Hematopoietic multipotent progenitor cell treated with erythropoietin and hydrocortisone succinate and interleukin-3 and kit ligand, for 6 days (in vitro differentiated cells): Measurements from ENCODE around the gene ASTN2.

Experiments used
- DNase-seq: peaks from one replicate; pipeline ENCODE4 v3.0.0-alpha.2; 2015

ASTN2 gene

DNA sequence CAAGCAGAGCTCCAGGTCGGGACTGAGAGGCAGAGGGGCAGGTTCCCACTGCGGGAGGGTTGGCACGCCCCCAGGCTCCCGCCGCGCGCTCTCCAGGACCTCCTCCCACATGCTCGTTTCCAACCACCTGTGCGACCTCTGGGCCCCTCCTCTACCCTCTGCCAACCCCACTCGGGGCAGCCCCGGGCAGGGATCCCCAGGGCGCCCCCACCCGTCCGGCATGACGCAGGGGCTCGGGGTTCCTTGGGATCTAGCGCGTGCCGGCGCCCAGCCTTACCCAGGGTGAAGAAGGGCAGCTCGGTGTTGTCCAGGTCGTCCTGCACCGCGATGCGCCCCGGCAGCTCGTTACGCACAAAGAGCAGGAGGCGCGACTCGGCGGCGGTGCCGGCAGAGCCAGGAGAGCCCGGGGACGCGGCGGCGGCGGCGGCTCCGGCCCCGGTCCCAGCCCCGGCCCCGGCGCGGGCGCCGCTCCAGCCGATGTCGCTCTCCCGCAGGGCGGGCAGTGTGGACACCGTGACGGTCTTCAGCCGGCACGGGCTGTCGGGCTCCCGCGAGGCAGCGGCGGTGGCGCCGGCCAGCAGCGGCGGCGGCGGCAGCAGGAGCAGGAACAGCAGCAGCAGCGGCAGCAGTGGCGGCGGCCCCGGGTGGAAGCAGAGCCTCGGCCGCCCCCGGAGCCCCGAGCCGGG is 494 bp downstream of the ASTN2 start:
- DNase-seq = peak; percentile 5

DNA sequence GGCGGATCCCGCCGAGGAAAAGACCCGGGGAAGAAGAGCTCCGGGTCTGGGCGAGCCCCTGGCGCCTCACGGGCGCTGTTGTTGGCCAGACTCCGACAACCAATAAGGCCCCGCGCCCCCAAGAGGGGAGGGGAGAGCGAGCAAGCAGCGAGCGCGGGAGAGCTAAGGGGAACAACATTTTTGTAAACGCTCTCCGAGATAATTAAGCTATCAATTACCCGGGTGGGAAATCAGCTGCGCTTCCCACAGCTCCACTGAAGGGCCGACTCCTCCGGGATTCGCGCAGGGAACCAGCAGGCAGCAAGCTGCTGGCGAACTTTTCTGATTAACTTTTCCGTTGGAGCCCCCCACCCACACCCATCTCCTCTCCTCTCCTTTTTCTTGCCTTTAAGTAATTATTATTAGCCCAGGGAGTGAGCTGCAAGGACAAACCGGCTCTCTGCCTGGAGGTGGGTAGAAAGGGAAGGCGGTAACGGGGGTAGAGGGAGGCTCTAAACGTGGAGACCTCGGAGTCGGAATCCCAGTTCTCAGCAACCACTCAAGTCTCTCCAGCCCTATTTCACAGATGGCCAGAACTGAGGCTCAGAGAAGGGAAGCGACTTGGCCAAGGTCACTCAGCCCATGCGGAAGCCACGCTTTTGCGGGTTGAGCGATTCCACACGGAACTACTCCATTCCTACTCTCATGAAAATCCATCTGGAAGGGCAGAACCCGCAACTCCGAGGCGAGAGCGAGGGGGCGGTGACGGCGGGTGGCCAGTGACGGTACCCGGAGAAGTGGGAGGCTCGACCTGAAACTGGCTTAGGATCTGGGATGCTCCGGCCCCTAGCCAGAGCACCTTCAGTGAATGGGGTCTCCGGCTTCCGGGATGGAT is 1.3 kb downstream of the ASTN2 start:
- DNase-seq = peak; percentile 7

DNA sequence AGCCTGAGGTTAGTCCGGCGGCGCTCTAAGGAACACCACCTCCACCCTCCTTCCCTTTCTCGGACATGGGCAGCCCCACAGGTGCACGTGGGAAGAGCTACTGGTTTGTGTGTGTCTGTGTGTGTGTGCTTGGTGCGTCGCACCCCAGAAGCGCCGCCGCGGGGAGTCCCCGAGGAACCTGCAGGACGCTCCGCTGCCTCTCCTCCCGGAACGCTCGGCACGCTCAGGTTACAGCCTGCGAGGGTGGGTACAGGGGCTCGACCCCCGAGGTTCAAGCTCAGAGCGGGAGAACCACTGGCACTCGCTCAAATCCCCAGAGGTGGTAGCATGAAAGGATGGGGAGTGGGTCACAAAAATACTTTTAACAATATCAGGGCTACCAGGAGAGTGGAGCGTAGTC is 2.0 kb downstream of the ASTN2 start:
- DNase-seq = no peak

DNA sequence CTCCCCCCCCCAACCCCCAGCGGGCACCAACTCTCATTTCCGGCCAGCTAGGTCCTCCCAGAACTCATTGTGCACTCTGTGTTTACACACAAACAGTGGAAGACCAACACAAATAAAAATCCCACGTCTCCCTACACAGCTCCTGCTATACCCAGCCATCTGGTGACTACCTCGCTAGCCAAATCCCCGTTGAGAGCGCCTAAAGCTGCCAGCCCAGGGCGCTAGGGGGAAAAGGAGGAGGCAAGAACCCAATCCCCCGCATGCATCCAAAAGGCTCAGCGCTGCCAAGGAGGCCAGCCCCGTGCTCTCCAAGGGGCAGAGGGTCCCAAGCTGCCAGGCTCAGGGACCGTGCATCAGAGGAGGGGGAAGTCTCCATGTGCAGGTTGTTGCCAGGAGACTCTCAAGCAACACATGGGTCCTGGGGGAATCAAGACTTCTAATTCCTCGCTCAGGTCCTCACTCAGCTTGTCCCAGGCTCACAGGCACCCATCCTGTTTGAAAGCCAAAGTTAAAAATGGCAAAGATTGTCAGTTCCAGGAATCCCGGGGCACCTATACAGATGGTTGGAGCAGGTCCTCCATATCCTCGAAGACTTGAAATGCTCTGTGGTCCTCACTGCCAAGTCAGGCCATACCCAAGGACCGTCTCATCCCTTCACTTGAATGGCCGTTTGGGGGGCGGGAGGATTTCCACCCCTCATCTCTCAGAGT is 2.7 kb downstream of the ASTN2 start:
- DNase-seq = no peak

DNA sequence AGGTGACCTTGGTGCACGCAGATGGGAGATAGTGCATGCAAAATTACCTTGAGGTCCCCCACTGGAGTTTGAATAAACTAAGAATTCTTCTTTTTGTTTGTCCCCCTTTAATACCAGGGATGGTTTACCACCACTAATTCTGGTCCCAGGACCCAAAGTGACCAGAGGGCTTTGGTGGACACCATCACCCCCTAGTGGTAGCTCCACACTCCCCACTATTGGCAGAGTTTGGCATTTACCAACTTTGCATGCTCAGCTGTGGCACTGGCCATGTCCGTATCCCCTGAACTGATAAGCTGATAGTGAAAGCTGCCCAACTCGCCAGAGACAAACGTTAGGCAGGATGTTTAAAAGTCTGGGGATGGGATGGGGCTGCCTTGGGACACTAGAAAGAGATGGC is 3.3 kb downstream of the ASTN2 start:
- peak; percentile 54 for DNase-seq

DNA sequence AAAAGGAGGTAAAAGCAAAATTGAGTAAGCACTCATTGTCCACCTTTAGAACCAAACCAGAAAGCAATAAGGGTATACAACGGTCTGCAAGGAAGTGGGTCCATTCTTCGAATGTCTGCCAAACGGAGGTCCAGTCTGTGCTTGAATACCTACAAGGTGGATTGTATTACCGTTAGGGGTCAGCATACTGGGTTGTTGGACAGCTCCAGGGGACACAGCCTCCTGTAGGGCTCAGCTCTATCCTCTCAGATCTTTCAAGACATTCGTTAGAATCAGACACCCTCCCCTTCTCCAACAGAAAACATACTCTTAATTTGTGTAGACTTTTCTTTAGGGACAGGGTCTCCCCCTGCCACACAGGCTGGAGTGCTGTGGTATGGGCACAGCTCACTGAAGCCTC is 5.5 kb downstream of the ASTN2 start:
- no peak for DNase-seq

DNA sequence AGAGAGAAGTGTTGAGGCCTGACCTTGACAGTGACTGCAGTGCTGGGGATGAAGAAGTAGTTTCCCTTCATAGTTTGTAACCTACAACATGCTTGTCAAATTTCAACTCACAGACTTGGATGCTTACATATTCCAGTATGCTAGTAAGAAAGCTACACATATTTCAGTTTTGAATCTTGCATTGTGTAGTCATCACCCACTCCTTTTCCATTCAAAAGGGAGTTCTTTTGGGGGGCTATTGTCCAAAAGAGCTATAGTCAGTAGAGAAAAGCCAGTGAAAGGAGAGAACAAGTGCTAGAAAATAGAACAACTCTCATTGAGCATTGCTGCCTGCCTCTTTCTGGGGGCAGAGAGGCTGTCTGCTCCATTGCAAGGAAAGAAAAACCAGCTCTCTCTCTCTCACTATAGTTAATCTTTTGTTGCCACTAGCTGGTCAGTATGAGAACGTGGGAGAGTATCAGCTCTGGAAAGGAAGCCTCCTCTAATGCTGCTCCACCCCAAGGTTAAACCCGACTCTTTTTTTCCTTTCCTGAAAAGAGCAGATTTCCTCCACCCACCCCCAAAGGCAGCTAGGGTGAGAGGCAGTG is 7.3 kb downstream of the ASTN2 start:
- DNase-seq = no peak

DNA sequence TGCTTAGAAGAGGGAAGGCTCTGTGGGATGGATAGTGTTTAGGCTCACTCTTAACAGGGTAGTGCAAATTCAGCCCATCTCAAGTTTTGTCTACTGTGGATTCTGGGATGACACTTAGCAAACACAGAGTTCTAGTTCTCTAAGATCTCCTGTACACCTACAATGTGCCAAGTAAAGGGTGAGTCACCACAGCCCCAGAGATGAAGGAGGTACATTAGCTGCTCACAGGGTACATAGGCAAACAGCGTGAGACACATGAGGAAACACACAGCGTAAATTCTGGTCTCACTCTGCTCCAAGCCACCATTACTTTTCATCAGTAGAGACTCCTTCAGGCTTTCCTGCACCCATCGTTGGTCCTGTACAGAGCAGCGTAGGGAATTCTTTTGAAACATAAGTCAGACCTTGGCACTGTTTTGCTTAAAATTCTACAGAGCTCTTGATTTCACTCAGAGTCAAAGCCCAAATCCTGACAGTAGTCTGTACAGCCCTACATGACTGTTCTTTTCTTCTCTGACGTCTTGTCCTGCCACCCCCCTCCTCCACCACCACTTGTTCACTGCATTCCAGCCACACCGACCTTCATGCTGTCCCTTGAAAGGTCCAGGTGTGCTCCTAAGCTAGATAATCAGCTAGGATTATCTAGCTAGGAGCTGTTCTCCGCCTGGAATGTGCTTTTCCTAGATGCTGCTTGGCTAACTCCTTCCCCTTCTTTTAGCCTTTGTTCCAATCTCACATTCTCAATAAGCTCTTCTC is 8.7 kb downstream of the ASTN2 start:
- no peak for DNase-seq

DNA sequence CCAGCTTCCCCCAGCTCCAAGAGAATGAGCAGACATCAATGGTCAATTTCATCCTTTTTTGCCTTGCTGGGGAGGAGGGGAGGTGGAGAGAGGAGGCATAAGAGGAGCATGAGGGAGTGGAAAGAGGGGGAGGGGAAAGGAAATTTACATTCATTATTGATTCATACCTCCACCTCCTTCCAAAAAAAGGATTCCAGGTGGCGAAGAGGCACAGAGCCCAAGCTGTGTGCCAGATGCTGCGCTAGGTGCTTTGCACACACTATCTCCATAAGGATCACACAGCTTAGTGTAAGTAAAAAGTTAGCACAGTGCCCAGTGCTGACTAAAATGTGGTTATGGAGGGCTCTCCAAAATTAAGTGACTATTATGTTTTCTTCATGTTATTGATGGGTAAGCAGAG is 11.0 kb downstream of the ASTN2 start:
- no peak for DNase-seq

DNA sequence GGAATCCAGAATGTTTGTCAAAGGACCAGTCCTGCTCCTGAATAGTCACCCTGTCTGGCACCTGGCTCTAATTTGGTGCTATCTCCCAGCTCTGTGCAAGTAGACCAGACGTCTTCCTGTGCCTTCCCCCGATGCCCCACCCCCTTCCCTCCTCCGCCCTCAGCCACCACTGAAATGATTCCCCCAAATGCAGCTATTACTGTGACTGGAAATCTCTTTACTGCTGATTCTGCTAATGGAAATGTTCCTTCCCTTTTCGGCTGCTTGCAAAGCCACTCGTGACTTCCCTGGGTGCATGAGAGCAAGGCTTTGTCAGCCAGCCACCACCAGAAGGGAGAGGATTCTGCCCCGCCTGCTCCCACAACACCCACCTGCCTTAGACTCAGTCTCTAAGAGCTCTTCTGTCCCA is 11.4 kb downstream of the ASTN2 start:
- no peak for DNase-seq

DNA sequence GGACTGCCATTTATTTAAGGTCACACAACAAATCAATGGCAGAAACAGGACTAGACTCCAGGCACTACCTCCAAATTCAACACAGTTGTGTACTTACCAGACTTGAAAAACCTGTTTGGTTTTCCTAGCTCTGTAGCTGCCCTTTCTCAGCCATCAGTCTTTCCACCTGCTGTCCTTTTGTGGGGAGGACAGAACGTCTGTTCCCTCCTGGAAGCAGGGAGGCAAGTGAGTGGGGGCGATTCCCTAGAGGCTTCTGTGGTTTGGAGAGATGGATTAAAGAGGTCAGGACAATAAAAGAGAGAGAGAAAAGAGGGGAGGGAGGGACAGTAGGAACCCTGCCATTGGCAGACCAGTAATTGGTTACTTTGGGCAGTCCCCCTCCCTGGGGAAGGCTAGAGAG is 14.7 kb downstream of the ASTN2 start:
- DNase-seq = no peak

DNA sequence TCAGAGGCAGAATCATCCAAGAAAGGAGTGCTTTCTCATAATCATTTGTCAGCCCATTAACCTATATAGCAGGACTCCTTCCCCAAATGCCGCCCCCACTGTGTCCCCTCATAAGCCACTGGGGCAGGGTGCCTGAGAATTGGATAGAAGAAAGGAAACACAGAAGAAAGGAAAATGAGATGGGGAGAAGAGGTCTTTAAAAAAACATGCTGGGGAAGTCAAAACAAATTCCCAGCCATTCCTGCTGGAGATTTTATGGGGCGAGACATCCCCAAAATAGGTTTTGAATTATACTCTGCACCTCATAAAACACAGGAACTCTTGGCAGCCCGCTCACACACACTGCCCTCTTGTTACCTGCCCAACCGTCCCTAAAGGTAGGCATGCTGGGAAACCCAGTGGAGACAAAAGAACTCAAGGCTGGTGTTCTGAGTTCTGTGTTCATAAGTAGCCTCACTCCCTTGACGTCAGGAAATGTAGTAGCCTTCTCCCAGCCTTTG is 19.7 kb downstream of the ASTN2 start:
- no peak for DNase-seq

DNA sequence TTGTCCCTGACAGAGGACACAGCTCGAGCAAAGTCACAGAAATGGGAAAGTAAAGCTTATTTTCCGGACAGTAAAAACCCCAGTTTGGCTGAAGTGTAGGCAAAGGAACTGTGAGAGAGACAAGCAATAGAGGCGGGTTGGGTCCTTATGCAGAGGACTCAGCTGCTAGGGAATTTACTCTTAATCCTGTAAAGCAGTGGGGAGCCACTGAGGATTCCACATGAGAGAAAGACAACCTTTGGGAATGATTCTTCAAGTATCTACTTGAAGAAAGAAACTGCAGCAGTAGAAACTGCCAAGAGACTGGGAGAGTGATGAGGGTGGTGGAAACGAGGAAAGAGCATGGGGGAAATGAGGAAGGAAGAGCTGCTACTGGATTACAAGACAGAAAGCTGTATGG is 20.2 kb downstream of the ASTN2 start:
- no peak for DNase-seq

DNA sequence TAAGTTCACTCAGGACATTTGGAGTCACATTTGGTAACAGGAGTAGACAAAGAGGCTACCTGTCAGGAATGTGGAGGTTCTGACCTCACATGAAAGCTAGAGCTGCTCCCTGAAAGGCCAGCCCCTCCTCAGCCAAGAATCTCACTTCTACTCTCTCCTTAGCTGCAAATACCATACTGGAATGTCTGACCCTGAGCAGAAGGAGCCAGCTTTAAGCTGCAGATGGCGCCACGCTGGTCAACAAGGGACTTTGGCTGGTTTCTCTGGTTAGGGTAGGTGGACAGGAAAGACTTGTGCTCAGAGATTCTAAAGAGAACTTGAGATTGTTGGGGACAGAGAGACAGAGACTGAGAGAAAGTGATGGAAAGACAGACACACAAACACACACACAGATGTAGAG is 21.9 kb downstream of the ASTN2 start:
- no peak for DNase-seq

DNA sequence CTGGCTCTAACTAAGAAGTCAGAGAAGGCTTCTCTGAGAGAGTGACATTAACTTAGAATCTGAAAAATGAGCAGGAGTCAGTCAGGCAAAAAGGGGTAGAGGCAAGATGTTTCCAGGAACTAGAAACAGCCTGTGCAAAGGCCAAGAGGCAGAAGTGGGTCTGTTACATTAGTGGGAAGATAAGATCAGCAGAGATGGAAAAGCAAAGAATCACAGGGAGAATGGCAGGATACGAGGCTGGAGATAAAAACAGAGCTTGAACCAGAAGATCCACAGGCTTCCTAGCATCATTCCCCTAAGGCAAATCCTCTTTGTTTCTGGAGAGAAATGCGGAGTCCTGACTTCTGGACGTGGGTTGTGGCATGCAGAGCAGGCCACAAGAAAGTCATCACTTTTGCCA is 27.4 kb downstream of the ASTN2 start:
- DNase-seq = no peak

DNA sequence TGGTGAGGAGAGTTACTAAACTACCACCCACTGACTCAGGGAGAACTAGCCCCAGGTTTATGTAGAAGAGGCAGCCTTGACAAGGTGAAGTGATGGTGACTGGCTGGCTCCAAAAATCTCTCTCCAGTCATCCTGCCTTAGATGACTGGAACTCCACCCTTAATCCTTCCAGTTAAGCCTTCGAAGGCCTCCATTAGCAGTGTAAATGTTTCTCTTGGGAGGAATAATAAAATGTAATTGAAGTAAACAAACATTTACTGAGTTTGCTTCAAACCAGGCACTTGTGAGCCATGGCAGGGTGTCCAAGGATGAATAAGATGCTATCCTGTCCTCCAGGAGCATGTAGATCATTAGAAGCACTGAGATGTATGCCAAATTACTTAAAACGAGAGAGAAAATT is 35.5 kb downstream of the ASTN2 start:
- no peak for DNase-seq

DNA sequence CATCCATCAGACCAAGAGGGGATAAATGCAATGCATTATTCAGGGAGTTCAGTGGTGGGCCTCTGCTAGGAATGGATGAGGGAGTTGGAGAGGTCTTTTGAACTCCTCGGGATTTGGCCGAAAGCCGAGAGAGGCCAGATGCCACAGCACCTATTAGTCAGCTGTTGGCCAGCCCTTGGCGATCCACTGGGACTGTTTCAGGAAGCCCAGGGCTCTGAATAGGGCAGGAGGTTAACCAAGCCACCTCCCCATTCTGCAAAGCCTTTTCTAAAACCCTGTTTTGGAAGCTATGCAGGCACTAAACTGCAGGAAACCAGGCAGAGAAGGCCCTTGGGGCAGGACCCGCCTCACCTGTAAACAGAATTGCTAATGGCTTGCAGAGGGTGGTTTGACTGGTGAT is 37.8 kb downstream of the ASTN2 start:
- no peak for DNase-seq

DNA sequence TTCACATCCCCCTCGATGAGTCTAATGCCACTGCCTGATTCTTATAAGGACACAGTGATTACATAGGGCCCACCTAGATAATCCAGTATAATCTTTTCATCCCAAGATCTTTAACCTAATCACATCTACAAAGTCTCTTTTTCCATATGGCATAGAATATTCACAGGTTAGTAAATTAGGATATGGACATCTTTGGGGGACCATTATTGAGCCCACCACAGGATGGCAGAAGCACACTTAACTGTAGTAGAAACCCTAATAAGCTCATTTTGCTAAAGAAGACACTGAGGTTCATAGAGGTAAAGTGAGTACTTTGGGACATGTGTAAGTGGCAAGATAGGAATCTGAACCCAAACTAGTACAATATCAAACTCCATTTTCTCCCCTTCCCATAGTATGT is 38.9 kb downstream of the ASTN2 start:
- DNase-seq = no peak

DNA sequence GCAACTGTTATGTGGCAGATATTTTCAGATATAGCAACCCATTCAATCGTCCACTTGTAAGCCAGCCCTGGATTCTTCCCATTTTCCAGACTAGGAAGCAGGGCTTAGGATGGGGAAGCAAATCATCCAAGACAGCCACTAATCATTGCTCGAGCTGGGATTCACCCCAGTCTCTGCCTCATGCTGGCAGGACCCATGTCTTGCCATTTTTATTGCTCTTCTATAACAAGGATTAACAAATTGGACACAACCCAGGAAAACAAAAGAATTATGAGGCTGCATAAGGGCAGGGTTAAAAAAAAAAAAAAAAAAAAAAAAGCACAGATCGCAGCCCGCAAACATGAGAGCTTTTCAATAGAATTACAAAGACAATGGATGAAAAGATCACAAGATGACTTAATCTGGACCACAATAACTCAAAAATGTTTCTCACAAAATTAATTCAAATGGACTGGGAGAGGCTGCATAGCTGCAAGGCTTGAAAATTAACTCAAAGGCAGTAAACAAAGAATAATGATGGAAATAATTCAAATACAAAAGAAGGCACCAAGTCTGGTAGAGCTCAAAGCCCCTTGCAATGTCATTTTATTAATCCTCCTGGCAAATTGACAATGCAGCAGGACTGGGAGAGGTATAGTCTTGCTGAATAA is 40.7 kb downstream of the ASTN2 start:
- DNase-seq = no peak

DNA sequence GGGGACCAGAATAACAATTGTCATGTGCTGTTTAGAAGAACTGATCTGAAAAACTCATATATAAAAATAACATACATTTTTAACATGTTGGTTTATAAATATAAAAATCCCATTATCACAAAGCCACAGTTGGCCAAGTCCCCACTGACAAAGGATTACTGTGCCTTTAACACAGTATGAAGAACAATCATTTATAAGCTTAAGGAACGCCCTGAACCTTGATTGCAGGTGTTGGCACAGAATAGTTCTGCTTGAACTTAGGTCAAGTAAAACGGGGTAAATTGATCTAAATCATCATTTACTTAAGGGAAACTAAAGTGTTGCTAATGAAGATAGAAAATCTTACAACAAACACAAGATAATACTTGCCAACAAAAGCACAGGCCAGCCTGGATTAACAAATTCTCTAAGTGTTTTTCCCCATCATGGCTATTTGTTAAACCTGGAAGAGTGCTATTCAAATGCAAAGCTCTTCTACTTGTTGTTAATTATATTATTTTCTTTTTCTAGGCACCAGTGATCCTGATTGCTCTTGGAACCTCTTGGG is 46.1 kb downstream of the ASTN2 start:
- no peak for DNase-seq

DNA sequence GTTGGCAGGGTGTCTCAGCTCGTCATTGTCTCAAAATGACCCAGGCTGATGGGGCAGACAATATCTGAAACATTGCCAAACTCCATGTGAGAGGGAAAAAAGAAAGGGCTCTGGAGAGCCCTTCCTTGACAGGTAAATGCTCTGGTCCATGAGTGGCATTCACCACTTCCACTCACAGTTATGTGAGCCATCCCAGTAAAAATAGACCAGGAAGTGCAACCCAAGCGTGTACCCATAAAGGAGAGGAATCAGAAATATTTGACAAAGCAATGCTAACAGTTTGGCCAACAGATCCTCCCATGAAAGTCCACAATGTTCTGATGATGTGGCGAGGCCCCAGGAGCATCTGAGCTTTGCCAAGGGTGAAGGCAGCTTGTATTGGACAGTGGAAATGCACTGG is 49.4 kb downstream of the ASTN2 start:
- no peak for DNase-seq

DNA sequence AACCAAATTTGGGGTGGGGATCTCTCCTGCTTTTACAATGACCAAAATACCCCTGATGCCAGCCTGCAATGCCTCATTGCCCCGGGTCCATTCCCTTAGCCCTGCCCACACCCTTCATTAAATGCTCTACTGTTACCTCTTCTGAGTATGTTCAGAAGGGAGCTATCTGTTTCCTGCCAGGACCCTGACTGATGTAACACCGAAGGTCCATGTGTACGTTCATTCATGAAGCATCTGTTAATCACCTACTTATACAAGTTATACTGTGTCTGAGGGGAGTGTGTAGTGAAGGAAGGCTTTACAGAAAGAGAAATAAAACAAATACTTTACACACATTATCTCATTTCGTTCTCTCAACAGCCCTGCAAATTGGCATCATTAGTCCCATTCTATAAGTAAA is 51.9 kb downstream of the ASTN2 start:
- DNase-seq = no peak
